Panc1 (cell line): ENCODE measurements around the gene AACS. TPM values are rescaled to one million over a fixed set of nuclear protein-coding genes. Genes with fewer than 3 reads are reported as not detected.

Experiments
- ATAC-seq: fragments of 200-7000 bp; cut with Tn5 transposase; 2 replicates; pipeline ENCODE4 v1.9.1; 2020; ENCODE audit warnings: mild to moderate bottlenecking, moderate library complexity
- BruUV-seq: library from RNA; stranded (reverse); fragments of 400-500 nt; replicated peaks from 2 replicates; lab custom pipeline; 2021; lab: Mats Ljungman, UMichigan
- CTCF ChIA-PET: fragments of 300-600 bp; sonication (Branson Sonifier 250); formaldehyde crosslinking; loops from one replicate; lab custom pipeline; 2022; ENCODE audit warnings: antibody characterized with exemption; lab: Charles Lee
- POLR2A ChIA-PET: fragments of 300-600 bp; sonication (Branson Sonifier 250); formaldehyde crosslinking; loops from one replicate; lab custom pipeline; 2022; ENCODE audit warnings: antibody characterized with exemption; lab: Charles Lee
- DNase-seq: peaks from one replicate; pipeline ENCODE4 v3.0.0-alpha.2; 2010; ENCODE audit warnings: low read depth, low spot score
- H3K27ac ChIP-seq: 2 replicates; pipeline ENCODE4 v1.5.1; 2011; ENCODE audit warnings: mild to moderate bottlenecking, low read length, inconsistent platforms
- H3K27me3 ChIP-seq: fragments of 200-500 bp; sonication (Bioruptor generic); 2 replicates; pipeline ENCODE4 v1.6.0; 2014; ENCODE audit warnings: low read length, inconsistent platforms; ENCODE audit not compliant: control insufficient read depth, insufficient read depth
- H3K36me3 ChIP-seq: fragments of 200-500 bp; sonication (Bioruptor generic); 2 replicates; pipeline ENCODE4 v1.5.1; 2014; ENCODE audit warnings: inconsistent platforms, mild to moderate bottlenecking, low read length, moderate library complexity; ENCODE audit not compliant: control insufficient read depth, insufficient read depth
- H3K4me1 ChIP-seq: 2 replicates; pipeline ENCODE4 v1.5.1; 2011; ENCODE audit warnings: inconsistent platforms, mild to moderate bottlenecking, low read length, moderate library complexity; ENCODE audit not compliant: control insufficient read depth, insufficient read depth
- H3K4me3 ChIP-seq, 2 experiments: 2 replicates each; pipeline ENCODE4 v1.5.1; 2011 to 2012; ENCODE audit warnings: low read depth in 2 of 2, low read length in 2 of 2, mild to moderate bottlenecking in 2 of 2, inconsistent platforms in 1 of 2, moderate library complexity in 1 of 2
- H3K9me3 ChIP-seq: fragments of 200-500 bp; sonication (Bioruptor generic); 2 replicates; pipeline ENCODE4 v1.5.1; 2014; ENCODE audit warnings: low read depth, mild to moderate bottlenecking, inconsistent platforms, low read length, moderate library complexity; ENCODE audit not compliant: control insufficient read depth, insufficient read depth
- CTCF ChIP-seq: fragments of 450-650 bp; IDR thresholded peaks from 2 replicates; pipeline ENCODE4 v1.5.1; 2017; ENCODE audit warnings: mild to moderate bottlenecking
- POLR2AphosphoS5 ChIP-seq: IDR thresholded peaks from 2 replicates; pipeline ENCODE4 v1.6.1; 2012; ENCODE audit warnings: mild to moderate bottlenecking, low read depth, low read length, moderate library complexity
- REST ChIP-seq, 2 experiments: IDR thresholded peaks; 2 replicates each; pipeline ENCODE4 v1.6.1; 2011 to 2012; ENCODE audit warnings: low read depth in 2 of 2, control low read depth in 1 of 2, low read length in 1 of 2, mild to moderate bottlenecking in 1 of 2, moderate library complexity in 1 of 2; ENCODE audit not compliant: insufficient read depth in 1 of 2
- SIN3A ChIP-seq: IDR thresholded peaks from 2 replicates; pipeline ENCODE4 v1.6.1; 2012; ENCODE audit warnings: low read depth, mild to moderate bottlenecking, low read length, moderate library complexity, borderline replicate concordance; ENCODE audit not compliant: insufficient read depth
- TCF7L2 ChIP-seq: IDR thresholded peaks from 2 replicates; pipeline ENCODE4 v1.6.1; 2011; ENCODE audit warnings: mild to moderate bottlenecking, low read depth, low read length, inconsistent platforms
- in situ Hi-C: cut with HindIII; loops from 2 replicates; pipeline ENCODE4 v1.10.0; 2016; ENCODE audit warnings: low sequenced_read_pairs, low pct_unique_long_range_greater_than_20kb
- intact Hi-C: fragments of 100-400 bp; cut with micrococcal nuclease; formaldehyde crosslinking; loops from one replicate; pipeline ENCODE4 v1.10.0; 2022; ENCODE audit not compliant: unreplicated experiment
- total RNA-seq: library from RNA; stranded (reverse); gene quantifications from one replicate; pipeline ENCODE4 v1.2.1, GENCODE V29; 2021; ENCODE audit not compliant: unreplicated experiment

Gene AACS
- total RNA-seq, 1 experiment from 2014 or later, result 34.7 TPM

GRCh38 chr12:125024949-125025563, 40.2 kb upstream of the AACS start:
- Histone ChIP-seq H3K36me3 (no peaks in the 10 kb centered on the region), H3K9me3 (no peaks in the 10 kb centered on the region), H3K27me3 (no peaks in the 10 kb centered on the region), H3K4me3 (no peak overlapping the region), H3K27ac (no peak overlapping the region), H3K4me1 (no peaks in the 10 kb centered on the region)
- in situ Hi-C loops, result no loop called here
- no peak for ATAC-seq
- no TSS peak for BruUV-seq
- intact Hi-C loops, result no loop called here
- no peak for DNase-seq
- no peak for TF ChIP-seq SIN3A
- TF ChIP-seq TCF7L2, result no peak
- CTCF ChIA-PET, result no interaction called here
- POLR2A ChIA-PET, result interaction anchor here (0.6 kb wide), 1 partner anchor 14 kb away, joined by 3 read pairs; no protein-coding TSS in a partner anchor

GRCh38 chr12:125025606-125026235, 39.5 kb upstream of the AACS start:
- CTCF ChIA-PET, result no interaction called here
- ATAC-seq, result no peak
- H3K27me3 ChIP-seq, result no peaks in the 10 kb centered on the region
- H3K4me3 ChIP-seq, result no peak overlapping the region
- H3K9me3 ChIP-seq, result no peaks in the 10 kb centered on the region
- no peak overlapping the region for H3K27ac ChIP-seq
- no TSS peak for BruUV-seq
- POLR2A ChIA-PET, result interaction anchor here (0.6 kb wide), 1 partner anchor 15 kb away, joined by 3 read pairs; no protein-coding TSS in a partner anchor
- H3K4me1 ChIP-seq, result no peaks in the 10 kb centered on the region
- in situ Hi-C loops, result no loop called here
- no peak for DNase-seq
- TF ChIP-seq TCF7L2 (no peak), SIN3A (no peak), REST (IDR thresholded peaks at IDR 0.05; ENCODE audit: insufficient read depth in 1 of 2, low read depth in 2 of 2, low read length in 1 of 2) (no peak), CTCF (no peak), POLR2AphosphoS5 (no peak)
- intact Hi-C loops, result no loop called here
- no peaks in the 10 kb centered on the region for H3K36me3 ChIP-seq

- intact Hi-C loops, result no loop called here
- POLR2A ChIA-PET, result no interaction called here
These were observed 37.1 kb upstream of the AACS start for GRCh38 chr12:125028106-125028505.

More at GRCh38 chr12:125028106-125028505, 37.1 kb upstream of the AACS start:
- H3K27me3 ChIP-seq, result no peaks in the 10 kb centered on the region
- ATAC-seq (no peak), DNase-seq (no peak)
- no TSS peak for BruUV-seq
- H3K27ac ChIP-seq, result no peak overlapping the region
- H3K4me3 ChIP-seq, result no peak overlapping the region
- CTCF ChIA-PET, result no interaction called here
- H3K36me3 ChIP-seq, result no peaks in the 10 kb centered on the region
- no peaks in the 10 kb centered on the region for H3K9me3 ChIP-seq
- TF ChIP-seq REST (IDR thresholded peaks at IDR 0.05; ENCODE audit: insufficient read depth in 1 of 2, low read depth in 2 of 2, low read length in 1 of 2), result no peak
- no peak for TF ChIP-seq TCF7L2
- no peak for TF ChIP-seq CTCF
- TF ChIP-seq POLR2AphosphoS5, result no peak
- no peak for TF ChIP-seq SIN3A
- peaks cover 7% of the 10 kb centered on the region for H3K4me1 ChIP-seq
- in situ Hi-C loops, result no loop called here
